Measurements from ENCODE around the gene FN3KRP.

The FN3KRP gene

DNA sequence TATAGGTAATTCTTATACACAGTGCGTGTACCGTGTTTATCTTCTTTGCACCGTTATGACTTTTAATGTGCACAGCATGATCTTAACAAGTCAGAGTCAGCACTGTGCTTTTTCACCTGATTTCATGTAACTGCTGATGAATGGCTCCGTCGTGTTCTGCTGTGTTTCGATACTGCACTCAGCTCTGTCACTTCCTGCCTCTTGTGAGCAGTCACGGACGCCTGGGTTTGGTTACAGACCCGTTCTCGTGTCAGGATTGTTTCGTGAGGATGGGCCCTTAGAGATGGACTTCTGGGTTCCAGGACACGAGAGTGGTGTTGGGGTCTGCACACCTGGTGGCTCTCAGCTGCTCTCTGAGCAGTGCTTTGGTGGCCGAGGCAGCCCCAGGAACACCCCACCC, 59.9 kb downstream of the FN3KRP start:
- TF ChIP-seq, protein P1, sequence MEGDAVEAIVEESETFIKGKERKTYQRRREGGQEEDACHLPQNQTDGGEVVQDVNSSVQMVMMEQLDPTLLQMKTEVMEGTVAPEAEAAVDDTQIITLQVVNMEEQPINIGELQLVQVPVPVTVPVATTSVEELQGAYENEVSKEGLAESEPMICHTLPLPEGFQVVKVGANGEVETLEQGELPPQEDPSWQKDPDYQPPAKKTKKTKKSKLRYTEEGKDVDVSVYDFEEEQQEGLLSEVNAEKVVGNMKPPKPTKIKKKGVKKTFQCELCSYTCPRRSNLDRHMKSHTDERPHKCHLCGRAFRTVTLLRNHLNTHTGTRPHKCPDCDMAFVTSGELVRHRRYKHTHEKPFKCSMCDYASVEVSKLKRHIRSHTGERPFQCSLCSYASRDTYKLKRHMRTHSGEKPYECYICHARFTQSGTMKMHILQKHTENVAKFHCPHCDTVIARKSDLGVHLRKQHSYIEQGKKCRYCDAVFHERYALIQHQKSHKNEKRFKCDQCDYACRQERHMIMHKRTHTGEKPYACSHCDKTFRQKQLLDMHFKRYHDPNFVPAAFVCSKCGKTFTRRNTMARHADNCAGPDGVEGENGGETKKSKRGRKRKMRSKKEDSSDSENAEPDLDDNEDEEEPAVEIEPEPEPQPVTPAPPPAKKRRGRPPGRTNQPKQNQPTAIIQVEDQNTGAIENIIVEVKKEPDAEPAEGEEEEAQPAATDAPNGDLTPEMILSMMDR (IDR thresholded peaks at IDR 0.05), result no peak

Data from LNCAP (cell line).